Stimulated activated naive B cell treated with anti-CD40 and anti-IgM and Interleukin-4, amounts not matched to agents 10 μg/mL and 1 μg/mL and 100 μg/mL, for 72 hours (primary cell): Measurements from ENCODE around the gene GPR15.

ENCODE experiments used
- ATAC-seq, 2 donors: fragments of 150-1000 bp; cut with Tn5 transposase; replicated peaks; 2 replicates each; pipeline ENCODE4 v1.10.0; 2021; ENCODE audit warnings: moderate library complexity in 1 of 2
- DNase-seq: peaks from one replicate; pipeline ENCODE4 v3.0.0; 2021
- H3K27ac Mint-ChIP-seq: one replicate; pipeline ENCODE4 v1.8.0; 2022; ENCODE audit warnings: mild to moderate bottlenecking, mixed read lengths
- H3K27me3 Mint-ChIP-seq, 2 donors: one replicate each; pipeline ENCODE4 v1.8.0; 2022; ENCODE audit warnings: mixed read lengths in 2 of 2
- H3K36me3 Mint-ChIP-seq, 2 donors: one replicate each; pipeline ENCODE4 v1.8.0; 2022; ENCODE audit warnings: mixed read lengths in 2 of 2, mild to moderate bottlenecking in 1 of 2
- H3K4me1 Mint-ChIP-seq, 2 donors: one replicate each; pipeline ENCODE4 v1.8.0; 2022; ENCODE audit warnings: mixed read lengths in 2 of 2, mild to moderate bottlenecking in 1 of 2
- H3K4me3 Mint-ChIP-seq, 2 donors: one replicate each; pipeline ENCODE4 v1.8.0; 2022; ENCODE audit warnings: mild to moderate bottlenecking in 2 of 2, mixed read lengths in 2 of 2, moderate library complexity in 1 of 2
- H3K9me3 Mint-ChIP-seq, 2 donors: one replicate each; pipeline ENCODE4 v1.8.0; 2022; ENCODE audit warnings: mixed read lengths in 2 of 2, mild to moderate bottlenecking in 1 of 2

The GPR15 gene

GRCh38 chr3:98519351-98519750, 12.4 kb upstream of the GPR15 start:
- DNase-seq (no peak), ATAC-seq (no peak)
- H3K4me1 Mint-ChIP-seq = peaks cover 20 to 46% of the 10 kb centered on the region in 2 donors

DNA sequence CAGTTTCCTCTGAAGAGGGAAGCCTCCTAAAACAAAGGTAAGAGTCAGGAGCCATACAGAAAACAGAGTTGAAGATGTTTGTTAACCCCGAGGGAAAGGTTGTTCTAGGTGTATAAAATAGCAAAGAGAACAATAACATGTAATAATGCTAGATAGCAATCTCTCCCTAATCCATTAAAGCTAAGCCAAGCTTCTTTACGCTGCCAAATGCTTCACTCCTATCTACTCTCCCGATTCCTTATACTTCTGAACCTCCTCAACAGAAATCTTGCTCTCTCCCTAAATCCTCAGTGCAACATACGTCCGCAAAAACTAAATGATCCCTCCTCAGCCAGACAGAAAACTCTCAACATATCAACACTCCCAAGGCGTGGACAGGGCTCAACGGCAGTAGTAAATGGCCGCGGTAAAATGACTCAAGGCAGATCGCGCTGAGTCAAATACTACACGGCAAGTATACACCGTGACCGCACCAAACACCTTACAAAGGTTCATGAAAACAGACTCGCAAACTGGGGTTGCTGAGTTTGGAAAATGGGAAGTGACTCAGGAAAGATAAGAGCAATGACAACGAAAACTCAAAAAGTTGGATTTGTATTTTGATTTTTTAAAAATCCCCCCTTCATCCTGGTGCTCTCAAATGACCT, 9.8 kb upstream of the GPR15 start:
- DNase-seq (peak; percentile 28), ATAC-seq (peak; percentile 69 to 70)
- H3K36me3 Mint-ChIP-seq = peaks cover 13 to 30% of the 10 kb centered on the region in 2 donors
- H3K4me3 Mint-ChIP-seq = peak overlapping the region; percentile 84 to 92
- no peaks in the 10 kb centered on the region for H3K9me3 Mint-ChIP-seq
- H3K27me3 Mint-ChIP-seq = no peaks in the 10 kb centered on the region
- H3K27ac Mint-ChIP-seq = peak overlapping the region; percentile 66
- peaks cover 20 to 46% of the 10 kb centered on the region in 2 donors for H3K4me1 Mint-ChIP-seq

More at GRCh38 chr3:98519351-98519750, 12.4 kb upstream of the GPR15 start:
- Mint-ChIP-seq H3K27me3 (no peaks in the 10 kb centered on the region), H3K9me3 (no peaks in the 10 kb centered on the region), H3K36me3 (peaks cover 18 to 40% of the 10 kb centered on the region in 2 donors), H3K27ac (no peak overlapping the region), H3K4me3 (no peak overlapping the region)

DNA sequence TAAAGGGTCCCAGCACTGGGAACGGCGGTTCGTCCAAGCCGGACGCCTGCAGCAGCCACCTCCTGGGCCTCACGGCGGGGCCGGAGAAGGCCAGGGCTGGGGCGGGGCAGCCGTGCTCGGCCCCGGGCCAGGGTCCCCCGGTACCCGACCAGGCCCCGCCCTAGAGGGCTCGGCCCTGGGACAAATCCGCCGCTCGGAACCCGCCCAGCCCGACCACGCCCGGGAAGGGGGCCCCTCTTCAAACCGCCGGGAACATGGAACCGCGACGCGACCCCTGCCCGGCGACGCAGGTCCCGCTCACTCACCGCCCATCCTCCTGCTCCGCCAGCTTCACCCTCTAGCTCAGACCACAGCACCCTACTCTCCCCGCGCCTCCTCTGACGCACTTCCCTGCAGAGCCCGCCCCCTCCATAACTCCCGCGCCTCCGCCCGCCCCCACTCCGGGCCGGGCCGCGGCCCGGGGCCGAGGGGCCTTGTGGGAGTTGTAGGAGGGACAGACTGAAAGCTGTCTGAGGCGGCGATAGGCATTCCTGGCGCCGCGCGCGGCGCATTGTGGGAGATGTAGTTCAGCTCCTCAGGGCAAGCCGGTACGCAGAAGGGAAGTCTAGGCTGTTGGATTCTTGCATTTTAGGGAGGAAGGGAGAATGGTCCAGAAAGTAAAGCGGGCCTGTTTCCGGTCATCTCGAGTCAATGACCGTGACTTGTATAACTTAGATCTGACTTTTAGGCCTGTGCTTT, 9.1 kb upstream of the GPR15 start, which contains the start of gene CLDND1:
Gene CLDND1 (minus strand): TSS at position 359 of the 738 bp plus-strand sequence. CDS start 1,478 bp downstream, outside the sequence.
- Mint-ChIP-seq H3K36me3 (peaks cover 13 to 28% of the 10 kb centered on the region in 2 donors), H3K4me3 (peak within 1 kb of the TSS; percentile 84 to 92), H3K9me3 (no peaks in the 10 kb centered on the region), H3K4me1 (peaks cover 20 to 46% of the 10 kb centered on the region in 2 donors), H3K27me3 (no peaks in the 10 kb centered on the region), H3K27ac (peak within 1 kb of the TSS; percentile 97)
- ATAC-seq = peak; percentile 97 to 98
- peak; percentile 94 for DNase-seq

DNA sequence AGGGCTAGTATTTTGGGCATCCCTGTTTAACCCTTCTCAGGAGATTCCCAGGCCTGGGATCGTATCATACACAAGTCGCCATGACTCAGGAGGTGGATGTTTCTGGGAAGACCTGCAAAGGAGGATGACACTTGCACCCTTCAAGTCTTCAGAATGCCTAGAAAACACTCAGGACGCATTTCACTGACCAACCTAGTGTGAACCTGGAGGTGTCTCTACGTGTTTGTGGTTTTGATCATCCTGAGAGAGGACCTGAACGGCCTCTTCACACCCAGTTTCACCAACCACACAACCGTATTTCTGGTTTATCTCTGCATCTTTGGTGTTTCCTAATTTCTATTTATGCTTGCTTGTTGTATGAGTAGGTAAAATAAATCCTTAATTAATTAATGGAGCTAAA, 6.3 kb upstream of the GPR15 start:
- DNase-seq = no peak
- peaks cover 0 to 5% of the 10 kb centered on the region in 2 donors for H3K27me3 Mint-ChIP-seq
- ATAC-seq = no peak
- H3K27ac Mint-ChIP-seq = no peak overlapping the region
- no peaks in the 10 kb centered on the region for H3K9me3 Mint-ChIP-seq
- peaks cover 5 to 14% of the 10 kb centered on the region in 2 donors for H3K36me3 Mint-ChIP-seq
- H3K4me3 Mint-ChIP-seq = no peak overlapping the region
- H3K4me1 Mint-ChIP-seq = peaks cover 10 to 28% of the 10 kb centered on the region in 2 donors

- ATAC-seq (no peak), DNase-seq (no peak)
- no peak overlapping the region for H3K4me3 Mint-ChIP-seq
- no peak overlapping the region for H3K27ac Mint-ChIP-seq
- peaks cover 5 to 9% of the 10 kb centered on the region in 2 donors for H3K4me1 Mint-ChIP-seq
- peaks cover 4 to 12% of the 10 kb centered on the region in 2 donors for H3K27me3 Mint-ChIP-seq
- H3K36me3 Mint-ChIP-seq = peaks cover 0 to 7% of the 10 kb centered on the region in 2 donors
- no peaks in the 10 kb centered on the region for H3K9me3 Mint-ChIP-seq
These were observed 3.1 kb upstream of the GPR15 start for GRCh38 chr3:98528474-98529346.

DNA sequence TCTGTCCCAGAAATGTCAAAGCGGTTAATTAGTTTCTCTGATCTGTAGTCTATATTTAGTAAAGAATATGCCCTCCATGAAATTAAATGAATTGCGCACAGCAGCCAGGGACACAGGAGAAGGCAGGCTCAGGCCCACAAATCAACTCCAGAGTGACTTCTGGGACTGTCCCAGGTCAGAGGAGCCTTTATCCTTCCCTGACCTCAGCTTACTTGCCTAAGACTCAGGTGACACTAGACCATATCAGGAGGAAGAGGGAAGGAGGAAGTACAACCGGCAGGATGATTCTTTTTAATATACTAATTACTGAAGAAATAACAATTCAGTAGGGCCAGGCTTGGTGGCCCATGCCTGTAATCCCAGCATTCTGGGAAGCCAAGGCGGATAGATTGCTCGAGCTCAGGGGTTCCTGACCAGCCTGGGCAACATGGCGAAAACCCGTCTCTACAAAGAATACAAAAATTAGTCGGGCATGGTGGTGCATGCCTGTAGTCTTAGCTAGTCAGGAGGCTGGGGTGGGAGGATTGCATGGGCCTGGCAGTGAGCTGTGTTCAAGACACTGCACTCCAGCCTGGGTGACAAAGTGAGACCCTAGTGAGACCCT, 1.8 kb upstream of the GPR15 start:
- DNase-seq = no peak
- Mint-ChIP-seq H3K4me1 (peaks cover 5 to 9% of the 10 kb centered on the region in 2 donors), H3K36me3 (peaks cover 0 to 7% of the 10 kb centered on the region in 2 donors), H3K27me3 (peaks cover 4 to 12% of the 10 kb centered on the region in 2 donors), H3K27ac (no peak overlapping the region), H3K4me3 (peak overlapping the region; percentile 39 to 49), H3K9me3 (no peaks in the 10 kb centered on the region)
- no peak for ATAC-seq

DNA sequence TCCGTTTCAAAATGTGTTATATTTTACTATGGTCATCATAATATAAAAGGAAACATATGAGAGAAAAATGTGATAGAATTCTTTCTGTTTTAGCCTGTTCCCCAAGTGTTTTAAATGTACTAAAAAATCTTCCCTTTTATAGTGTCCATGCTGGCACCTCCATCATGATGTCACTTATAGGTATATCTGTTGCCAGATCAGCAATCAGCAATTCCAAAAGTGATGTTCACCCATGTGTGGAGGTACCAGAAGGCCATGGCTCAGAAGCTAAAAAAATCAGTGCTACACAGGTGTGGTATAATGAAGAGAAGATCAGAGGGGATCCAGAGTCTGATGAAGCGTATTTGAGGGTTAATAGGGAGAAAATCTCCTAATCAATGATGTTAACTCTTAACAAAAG, 1.1 kb upstream of the GPR15 start:
- DNase-seq (no peak), ATAC-seq (no peak)
- Mint-ChIP-seq H3K4me1 (peaks cover 5 to 9% of the 10 kb centered on the region in 2 donors), H3K9me3 (no peaks in the 10 kb centered on the region), H3K27me3 (peaks cover 4 to 12% of the 10 kb centered on the region in 2 donors), H3K4me3 (peak overlapping the region in 1 of 2 donors; percentile 33), H3K36me3 (peaks cover 0 to 7% of the 10 kb centered on the region in 2 donors), H3K27ac (no peak overlapping the region)

- Mint-ChIP-seq H3K36me3 (peaks cover 0 to 7% of the 10 kb centered on the region in 2 donors), H3K27me3 (peaks cover 4 to 12% of the 10 kb centered on the region in 2 donors), H3K4me1 (peaks cover 5 to 9% of the 10 kb centered on the region in 2 donors), H3K9me3 (no peaks in the 10 kb centered on the region), H3K27ac (no peak overlapping the region), H3K4me3 (peak overlapping the region in 1 of 2 donors; percentile 17)
- no peak for ATAC-seq
- DNase-seq = no peak
These were observed 478 bp downstream of the GPR15 start for GRCh38 chr3:98532275-98532637.

DNA sequence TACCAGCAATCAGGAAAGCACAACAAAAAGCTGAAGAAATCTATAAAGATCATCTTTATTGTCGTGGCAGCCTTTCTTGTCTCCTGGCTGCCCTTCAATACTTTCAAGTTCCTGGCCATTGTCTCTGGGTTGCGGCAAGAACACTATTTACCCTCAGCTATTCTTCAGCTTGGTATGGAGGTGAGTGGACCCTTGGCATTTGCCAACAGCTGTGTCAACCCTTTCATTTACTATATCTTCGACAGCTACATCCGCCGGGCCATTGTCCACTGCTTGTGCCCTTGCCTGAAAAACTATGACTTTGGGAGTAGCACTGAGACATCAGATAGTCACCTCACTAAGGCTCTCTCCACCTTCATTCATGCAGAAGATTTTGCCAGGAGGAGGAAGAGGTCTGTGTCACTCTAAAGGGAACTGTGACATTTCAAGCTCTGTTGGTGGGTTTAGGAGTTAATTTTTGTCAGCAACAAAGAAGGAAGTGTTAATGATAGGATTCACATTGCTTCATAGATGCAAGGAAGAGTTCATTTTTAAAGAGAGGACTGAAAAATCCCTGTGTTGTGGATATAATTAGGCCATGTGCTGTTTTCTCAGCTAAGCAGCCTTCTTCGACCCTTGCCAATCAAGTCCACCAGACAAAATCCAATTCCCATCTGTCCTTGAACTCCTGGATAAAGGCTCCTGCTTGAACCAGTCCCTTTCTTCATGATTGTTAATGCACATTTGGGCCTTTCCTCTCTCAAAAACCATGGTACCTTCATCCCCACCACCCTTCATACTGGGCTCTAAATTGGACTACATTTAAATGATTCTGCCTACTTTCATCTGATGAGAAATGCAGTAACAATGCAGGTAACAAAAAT, 1.2 kb downstream of the GPR15 start:
- Mint-ChIP-seq H3K27me3 (peaks cover 4 to 12% of the 10 kb centered on the region in 2 donors), H3K36me3 (peaks cover 0 to 7% of the 10 kb centered on the region in 2 donors), H3K4me3 (peak overlapping the region; percentile 21 to 41), H3K27ac (peak overlapping the region; percentile 47), H3K4me1 (peaks cover 5 to 9% of the 10 kb centered on the region in 2 donors), H3K9me3 (no peaks in the 10 kb centered on the region)
- no peak for ATAC-seq
- DNase-seq = no peak

DNA sequence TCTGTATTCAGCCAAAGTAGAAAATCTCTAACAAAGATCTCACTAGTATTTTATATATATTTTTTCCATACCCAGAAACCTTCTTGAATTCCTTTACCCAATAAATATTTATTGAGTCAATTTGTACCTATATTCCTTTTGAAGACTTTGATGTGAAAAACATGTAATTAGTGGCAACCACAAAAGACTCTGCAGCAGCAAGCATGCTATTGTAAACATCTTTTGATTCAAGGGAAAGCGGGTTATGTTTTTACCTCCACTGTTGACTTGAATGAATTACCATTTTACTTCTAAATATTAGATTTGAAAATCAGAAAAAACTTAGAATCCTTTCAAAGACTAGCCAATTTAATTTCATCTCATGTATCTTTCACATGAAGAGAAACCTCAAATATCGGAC, 2.4 kb downstream of the GPR15 start:
- no peaks in the 10 kb centered on the region for H3K9me3 Mint-ChIP-seq
- ATAC-seq = no peak
- H3K27ac Mint-ChIP-seq = no peak overlapping the region
- no peak for DNase-seq
- H3K4me1 Mint-ChIP-seq = peaks cover 5 to 9% of the 10 kb centered on the region in 2 donors
- H3K36me3 Mint-ChIP-seq = peaks cover 0 to 7% of the 10 kb centered on the region in 2 donors
- peaks cover 4 to 7% of the 10 kb centered on the region in 2 donors for H3K27me3 Mint-ChIP-seq
- no peak overlapping the region for H3K4me3 Mint-ChIP-seq

- ATAC-seq (no peak), DNase-seq (no peak)
- Mint-ChIP-seq H3K4me1 (peaks cover 4 to 9% of the 10 kb centered on the region in 2 donors), H3K27me3 (peaks cover 4 to 7% of the 10 kb centered on the region in 2 donors), H3K4me3 (no peak overlapping the region), H3K27ac (no peak overlapping the region), H3K36me3 (peaks cover 0 to 6% of the 10 kb centered on the region in 2 donors), H3K9me3 (no peaks in the 10 kb centered on the region)
These were observed 3.0 kb downstream of the GPR15 start for GRCh38 chr3:98534734-98535133.

- Mint-ChIP-seq H3K27me3 (peaks cover 4 to 7% of the 10 kb centered on the region in 2 donors), H3K4me1 (peaks cover 5% of the 10 kb centered on the region in 2 donors), H3K27ac (peak overlapping the region; percentile 14)
These were observed 4.8 kb downstream of the GPR15 start for GRCh38 chr3:98536456-98537017.

DNA sequence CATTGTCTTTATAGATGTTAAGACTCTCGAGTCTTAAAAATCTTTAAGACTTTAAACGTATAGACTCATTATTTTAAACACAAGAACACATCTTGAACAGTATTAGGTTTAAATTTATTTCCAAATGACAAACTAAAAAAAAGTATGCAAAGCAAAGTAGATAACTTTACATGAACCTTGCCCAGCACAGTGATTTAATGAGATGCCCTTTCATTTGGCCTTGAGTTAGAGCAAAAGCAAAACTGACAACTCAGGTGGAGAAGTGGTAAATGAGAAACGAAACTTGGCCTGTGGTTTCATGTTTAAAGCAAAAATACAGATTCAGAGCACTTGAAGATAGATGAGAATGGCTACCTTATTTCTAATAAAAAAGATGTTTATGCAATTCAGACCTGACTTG, 8.6 kb downstream of the GPR15 start:
- Mint-ChIP-seq H3K9me3 (no peaks in the 10 kb centered on the region), H3K4me1 (peaks cover 1 to 5% of the 10 kb centered on the region in 2 donors), H3K27ac (no peak overlapping the region), H3K27me3 (peaks cover 0 to 9% of the 10 kb centered on the region in 2 donors), H3K36me3 (no peaks in the 10 kb centered on the region), H3K4me3 (no peak overlapping the region)
- ATAC-seq (peak; percentile 67 to 72), DNase-seq (no peak)

More at GRCh38 chr3:98536456-98537017, 4.8 kb downstream of the GPR15 start:
- ATAC-seq = peak; percentile 93 to 94
- Mint-ChIP-seq H3K4me3 (peak overlapping the region in 1 of 2 donors; percentile 21), H3K9me3 (no peaks in the 10 kb centered on the region), H3K36me3 (no peaks in the 10 kb centered on the region)
- DNase-seq = no peak
